ENCODE data around the gene SLC10A3. TPM values are rescaled to one million over a fixed set of nuclear protein-coding genes. Genes with fewer than 3 reads are reported as not detected.

SLC10A3 gene
- total RNA-seq, 1 donor from 2014 or later, result 28.9 TPM

DNA sequence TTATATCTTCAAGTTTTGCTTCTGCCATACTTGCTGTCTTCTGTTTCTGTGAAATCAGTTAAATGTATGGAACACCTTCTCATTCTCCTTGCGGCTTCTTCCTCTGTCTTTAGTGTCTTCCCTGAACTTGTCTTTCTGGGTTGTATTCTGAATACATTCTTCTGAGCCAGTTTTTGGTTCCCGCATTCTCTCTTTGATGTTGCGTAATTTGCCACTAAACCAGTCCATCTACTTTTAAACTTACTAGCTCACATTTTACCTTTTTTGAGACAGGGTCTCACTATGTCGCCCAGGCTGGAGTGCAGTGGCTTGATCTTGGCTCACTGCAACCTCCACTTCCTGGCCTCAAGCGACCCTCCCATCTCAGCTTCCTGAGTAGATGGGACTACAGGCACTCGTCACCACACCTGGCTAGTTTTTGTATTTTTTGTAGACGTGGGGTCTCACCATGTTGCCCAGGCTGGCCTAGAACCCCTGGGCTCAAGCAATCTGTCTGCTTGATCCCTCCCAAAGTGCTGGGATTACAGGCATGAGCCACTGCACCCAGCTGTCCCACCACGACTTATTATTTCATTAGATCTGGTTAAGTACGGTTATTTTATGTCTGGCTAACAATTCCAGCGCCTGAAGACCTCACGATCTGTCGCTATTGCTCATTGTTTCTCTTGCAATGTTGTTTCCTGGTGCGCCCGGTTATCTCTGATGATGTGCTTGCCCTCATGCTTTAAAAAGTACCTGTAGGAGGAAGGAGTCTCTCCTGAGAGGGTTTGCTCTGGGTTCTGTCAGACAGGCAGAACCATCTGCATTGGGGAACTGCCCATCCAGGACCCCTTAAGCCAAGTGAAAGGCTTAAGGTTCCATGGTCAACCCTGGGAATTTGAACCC is 35.4 kb upstream of the SLC10A3 start:
- H3K27ac Mint-ChIP-seq (ENCODE audit: unreplicated experiment), result no peak overlapping the region
- H3K36me3 Mint-ChIP-seq (ENCODE audit: low read depth), result no peaks in the 10 kb centered on the region
- H3K27me3 Mint-ChIP-seq (ENCODE audit: low read depth), result no peaks in the 10 kb centered on the region

DNA sequence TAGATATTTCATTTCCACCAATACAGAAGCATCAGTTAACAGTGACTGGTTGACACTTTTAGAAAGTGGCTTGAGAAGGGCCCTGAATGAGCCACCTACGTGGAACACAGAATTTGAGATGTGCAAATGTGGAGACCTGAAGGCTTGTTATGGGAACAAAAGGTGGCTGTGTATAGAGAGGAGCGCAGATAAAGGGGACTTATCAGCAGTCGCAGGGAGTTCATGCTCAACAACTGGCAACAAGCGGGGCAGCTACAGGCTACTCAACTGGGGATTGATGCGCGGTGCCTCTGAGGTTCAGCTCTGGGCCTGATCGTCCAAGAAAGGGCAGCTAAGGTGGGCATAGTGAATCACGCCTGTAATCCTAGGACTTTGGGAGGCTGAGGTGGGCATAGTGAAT is 29.0 kb upstream of the SLC10A3 start:
- H3K27ac Mint-ChIP-seq (ENCODE audit: unreplicated experiment), result no peak overlapping the region

More for the DNA sequence above, 35.4 kb upstream of the SLC10A3 start:
- Mint-ChIP-seq H3K9me3 (ENCODE audit: low read depth) (no peaks in the 10 kb centered on the region), H3K4me1 (ENCODE audit: low read depth) (peaks cover 16% of the 10 kb centered on the region), H3K4me3 (ENCODE audit: unreplicated experiment) (no peak overlapping the region)
- TF ChIP-seq, protein P1, sequence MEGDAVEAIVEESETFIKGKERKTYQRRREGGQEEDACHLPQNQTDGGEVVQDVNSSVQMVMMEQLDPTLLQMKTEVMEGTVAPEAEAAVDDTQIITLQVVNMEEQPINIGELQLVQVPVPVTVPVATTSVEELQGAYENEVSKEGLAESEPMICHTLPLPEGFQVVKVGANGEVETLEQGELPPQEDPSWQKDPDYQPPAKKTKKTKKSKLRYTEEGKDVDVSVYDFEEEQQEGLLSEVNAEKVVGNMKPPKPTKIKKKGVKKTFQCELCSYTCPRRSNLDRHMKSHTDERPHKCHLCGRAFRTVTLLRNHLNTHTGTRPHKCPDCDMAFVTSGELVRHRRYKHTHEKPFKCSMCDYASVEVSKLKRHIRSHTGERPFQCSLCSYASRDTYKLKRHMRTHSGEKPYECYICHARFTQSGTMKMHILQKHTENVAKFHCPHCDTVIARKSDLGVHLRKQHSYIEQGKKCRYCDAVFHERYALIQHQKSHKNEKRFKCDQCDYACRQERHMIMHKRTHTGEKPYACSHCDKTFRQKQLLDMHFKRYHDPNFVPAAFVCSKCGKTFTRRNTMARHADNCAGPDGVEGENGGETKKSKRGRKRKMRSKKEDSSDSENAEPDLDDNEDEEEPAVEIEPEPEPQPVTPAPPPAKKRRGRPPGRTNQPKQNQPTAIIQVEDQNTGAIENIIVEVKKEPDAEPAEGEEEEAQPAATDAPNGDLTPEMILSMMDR (IDR thresholded peaks at IDR 0.05), result no peak
- no peak for DNase-seq (ENCODE audit: low spot score)

DNA sequence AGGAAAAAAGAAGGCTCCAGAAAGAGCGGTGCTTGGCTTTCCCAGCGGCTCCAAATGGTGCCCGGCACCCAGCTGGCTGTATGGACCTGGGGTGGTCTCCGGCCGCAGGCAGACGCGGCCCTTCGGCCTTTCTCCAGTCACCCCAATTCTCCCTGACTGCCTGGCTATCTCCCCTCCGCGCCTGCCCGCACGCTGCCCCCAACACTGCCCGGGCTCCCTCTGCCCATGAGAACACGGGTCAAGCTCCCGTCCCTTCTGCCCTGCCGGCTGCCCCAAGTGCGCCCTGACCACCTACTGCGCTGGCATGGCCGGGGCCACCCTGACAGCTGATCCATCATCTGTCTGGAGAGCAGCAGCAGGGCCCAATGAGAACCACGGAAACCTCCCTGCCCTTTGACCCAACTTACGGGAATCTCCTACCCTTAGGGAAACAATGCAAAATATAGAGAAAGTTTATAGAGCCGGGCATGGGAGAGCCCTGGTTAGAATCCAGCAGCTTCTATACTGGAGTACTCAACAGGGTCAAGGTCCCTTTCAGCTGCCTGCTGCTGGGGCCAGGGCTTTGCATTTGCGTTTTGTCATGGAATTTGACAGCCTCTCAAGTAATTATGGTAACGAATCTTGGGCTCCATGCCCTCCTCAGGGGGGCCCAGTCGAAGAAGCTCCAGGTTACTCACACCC is 26.8 kb upstream of the SLC10A3 start:
- H3K27me3 Mint-ChIP-seq (ENCODE audit: low read depth), result no peaks in the 10 kb centered on the region
- TF ChIP-seq, protein P1 (IDR thresholded peaks at IDR 0.05), result no peak
- no peak overlapping the region for H3K27ac Mint-ChIP-seq (ENCODE audit: unreplicated experiment)
- peaks cover 2% of the 10 kb centered on the region for H3K9me3 Mint-ChIP-seq (ENCODE audit: low read depth)
- H3K4me1 Mint-ChIP-seq (ENCODE audit: low read depth), result peaks cover 11% of the 10 kb centered on the region
- no peak for DNase-seq (ENCODE audit: low spot score)
- no peaks in the 10 kb centered on the region for H3K36me3 Mint-ChIP-seq (ENCODE audit: low read depth)
- H3K4me3 Mint-ChIP-seq (ENCODE audit: unreplicated experiment), result no peak overlapping the region

More for the DNA sequence above, 29.0 kb upstream of the SLC10A3 start:
- TF ChIP-seq, protein P1 (IDR thresholded peaks at IDR 0.05), result no peak
- H3K4me3 Mint-ChIP-seq (ENCODE audit: unreplicated experiment), result no peak overlapping the region
- no peak for DNase-seq (ENCODE audit: low spot score)
- H3K36me3 Mint-ChIP-seq (ENCODE audit: low read depth), result no peaks in the 10 kb centered on the region
- H3K27me3 Mint-ChIP-seq (ENCODE audit: low read depth), result no peaks in the 10 kb centered on the region
- peaks cover 2% of the 10 kb centered on the region for H3K9me3 Mint-ChIP-seq (ENCODE audit: low read depth)
- peaks cover 11% of the 10 kb centered on the region for H3K4me1 Mint-ChIP-seq (ENCODE audit: low read depth)

DNA sequence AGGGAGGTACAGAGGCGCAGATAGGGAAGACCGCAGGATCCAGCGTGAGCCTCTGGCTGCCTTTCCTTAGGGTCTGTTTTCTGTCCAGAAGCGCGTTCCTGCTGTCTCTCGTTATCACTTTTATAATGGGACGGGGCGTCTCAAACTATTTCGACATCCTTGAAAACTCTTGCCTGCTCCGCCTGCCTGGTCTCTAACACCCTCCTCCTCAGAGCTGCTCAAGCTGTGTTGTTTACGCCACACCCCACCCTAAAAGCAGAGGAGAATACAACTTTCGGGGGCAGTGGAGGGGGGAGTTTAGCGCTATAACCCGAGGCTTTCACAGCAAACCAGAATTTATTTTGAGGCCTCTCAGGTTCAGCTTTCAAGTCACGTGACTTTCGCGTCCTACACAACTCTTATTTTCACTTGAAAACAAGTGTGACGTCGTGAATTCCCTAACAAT is 26.2 kb upstream of the SLC10A3 start:
- Mint-ChIP-seq H3K27me3 (ENCODE audit: low read depth) (no peaks in the 10 kb centered on the region), H3K4me1 (ENCODE audit: low read depth) (peaks cover 11% of the 10 kb centered on the region), H3K36me3 (ENCODE audit: low read depth) (no peaks in the 10 kb centered on the region), H3K4me3 (ENCODE audit: unreplicated experiment) (peak overlapping the region; percentile 71), H3K9me3 (ENCODE audit: low read depth) (peaks cover 2% of the 10 kb centered on the region), H3K27ac (ENCODE audit: unreplicated experiment) (peak overlapping the region; percentile 74)
- no peak for DNase-seq (ENCODE audit: low spot score)
- TF ChIP-seq, protein P1 (IDR thresholded peaks at IDR 0.05), result no peak

DNA sequence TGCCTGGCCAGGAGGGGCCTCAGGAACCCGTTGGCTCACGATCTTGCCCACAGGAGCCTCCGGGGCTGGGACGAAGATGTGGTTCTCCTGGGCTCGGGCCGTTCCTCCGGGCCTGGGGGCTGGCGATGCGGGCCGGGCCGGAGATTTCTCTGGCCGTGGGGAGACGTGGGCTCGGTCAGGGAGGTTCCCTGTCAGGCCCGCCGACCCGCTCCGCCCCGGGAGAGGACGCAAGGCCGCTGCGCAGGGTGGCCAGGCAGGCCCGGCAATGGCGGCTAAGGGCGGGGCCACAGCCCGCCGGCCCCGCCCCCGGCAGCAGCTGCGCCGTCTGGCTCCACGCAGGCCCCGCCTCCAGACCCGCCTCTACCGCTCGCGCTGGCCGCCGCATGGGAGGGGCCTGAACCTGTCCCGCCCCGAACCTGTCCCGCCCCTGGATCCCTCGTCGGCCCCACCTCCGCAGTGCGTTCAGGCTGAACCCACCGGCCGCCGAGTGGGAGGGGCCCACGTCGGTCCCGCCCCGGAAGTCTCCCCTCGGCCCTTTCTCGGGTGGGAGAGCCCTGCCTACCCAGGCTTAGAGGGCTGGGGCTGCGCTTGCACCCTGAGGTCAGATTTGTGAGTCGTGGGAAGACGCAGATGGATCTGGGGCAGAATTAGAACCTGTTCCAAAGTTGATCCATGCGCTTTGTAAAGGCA is 25.7 kb upstream of the SLC10A3 start, which contains the start of gene FAM3A:
FAM3A (minus strand) TSS at position 267 of the 690 bp plus-strand sequence. CDS start 460 bp downstream, outside the sequence.
- TF ChIP-seq, protein P1 (IDR thresholded peaks at IDR 0.05), result no peak
- H3K9me3 Mint-ChIP-seq (ENCODE audit: low read depth), result peaks cover 2% of the 10 kb centered on the region
- H3K27me3 Mint-ChIP-seq (ENCODE audit: low read depth), result no peaks in the 10 kb centered on the region
- H3K27ac Mint-ChIP-seq (ENCODE audit: unreplicated experiment), result peak within 1 kb of the TSS; percentile 74
- peaks cover 11% of the 10 kb centered on the region for H3K4me1 Mint-ChIP-seq (ENCODE audit: low read depth)
- peak; percentile 95 for DNase-seq (ENCODE audit: low spot score)
- H3K36me3 Mint-ChIP-seq (ENCODE audit: low read depth), result no peaks in the 10 kb centered on the region
- peak within 1 kb of the TSS; percentile 74 for H3K4me3 Mint-ChIP-seq (ENCODE audit: unreplicated experiment)
